H1 (cell line): ENCODE results near the gene TRDN. TPM values are rescaled to one million over a fixed set of nuclear protein-coding genes. Genes with fewer than 3 reads are reported as not detected.

Experiments
- CTCF ChIA-PET: fragments of 300-600 bp; sonication (Branson Sonifier 250); formaldehyde crosslinking; loops from one replicate; lab custom pipeline; 2021; ENCODE audit not compliant: partially characterized antibody; lab: Charles Lee
- POLR2A ChIA-PET: fragments of 300-600 bp; sonication (Branson Sonifier 250); formaldehyde crosslinking; loops from one replicate; lab custom pipeline; 2021; ENCODE audit warnings: inconsistent platforms; ENCODE audit not compliant: partially characterized antibody; lab: Charles Lee
- DNase-seq, 2 experiments: peaks; one replicate each; pipeline versions ENCODE4 v3.0.0 to v3.0.0-alpha.2; 2010 to 2022; ENCODE audit warnings: low spot score in 2 of 2, low read depth in 1 of 2, mixed read lengths in 1 of 2
- FAIRE-seq: peaks from 2 replicates; lab custom pipeline; 2011; peaks lifted over from hg19 to GRCh38; lab: Jason Lieb, UNC
- H2AFZ ChIP-seq: 2 replicates; pipeline ENCODE4 v1.8.1; 2012; ENCODE audit warnings: low read length, inconsistent platforms
- H2AK5ac ChIP-seq: 2 replicates; pipeline ENCODE4 v1.6.1; 2013; ENCODE audit warnings: low read depth, low read length
- H2BK120ac ChIP-seq: replicated peaks from 2 replicates; pipeline ENCODE3; 2013; ENCODE audit warnings: low read depth, low read length, inconsistent platforms
- H2BK12ac ChIP-seq: 2 replicates; pipeline ENCODE4 v1.6.1; 2013; ENCODE audit warnings: low read depth, low read length
- H2BK15ac ChIP-seq: 2 replicates; pipeline ENCODE4 v1.6.1; 2013; ENCODE audit warnings: low read length
- H2BK20ac ChIP-seq: 2 replicates; pipeline ENCODE4 v1.6.1; 2013; ENCODE audit warnings: low read length
- H2BK5ac ChIP-seq: 2 replicates; pipeline ENCODE4 v1.6.1; 2013; ENCODE audit warnings: low read depth, low read length
- H3K14ac ChIP-seq: 2 replicates; pipeline ENCODE4 v1.6.1; 2013; ENCODE audit warnings: inconsistent platforms; ENCODE audit not compliant: insufficient read length
- H3K18ac ChIP-seq: 2 replicates; pipeline ENCODE4 v1.6.1; 2013; ENCODE audit warnings: low read length; ENCODE audit errors: extremely low read depth
- H3K23ac ChIP-seq: 2 replicates; pipeline ENCODE4 v1.6.1; 2013; ENCODE audit warnings: inconsistent platforms; ENCODE audit not compliant: insufficient read length
- H3K23me2 ChIP-seq: 2 replicates; pipeline ENCODE4 v1.6.1; 2013; ENCODE audit warnings: low read depth, low read length
- H3K27ac ChIP-seq: 2 replicates; pipeline ENCODE4 v1.6.1; 2011; ENCODE audit warnings: low read depth, low read length, inconsistent platforms
- H3K27me3 ChIP-seq, 4 experiments: replicated peaks in 1 of 4; 1 replicate in 1 of 4; 2 replicates in 3 of 4; pipeline versions ENCODE4 v1.6.1 to v1.8.1; 2011 to 2013; ENCODE audit warnings: low read length in 3 of 4, mild to moderate bottlenecking in 3 of 4, inconsistent platforms in 2 of 4, mixed read lengths in 2 of 4, moderate library complexity in 1 of 4; ENCODE audit not compliant: control insufficient read depth in 3 of 4, insufficient read depth in 3 of 4; ENCODE audit errors: extremely low read depth in 1 of 4
- H3K36me3 ChIP-seq, 4 experiments: 2 replicates each; pipeline versions ENCODE4 v1.6.1 to v1.8.1; 2011 to 2013; ENCODE audit warnings: mild to moderate bottlenecking in 4 of 4, low read length in 3 of 4, moderate library complexity in 2 of 4, control low read depth in 1 of 4, inconsistent platforms in 1 of 4; ENCODE audit not compliant: insufficient read depth in 4 of 4, control insufficient read depth in 2 of 4
- H3K4ac ChIP-seq: replicated peaks from 2 replicates; pipeline ENCODE3; 2013; ENCODE audit warnings: low read length, low read depth, mixed read lengths, inconsistent platforms; ENCODE audit not compliant: insufficient read length
- H3K4me1 ChIP-seq, 4 experiments: replicated peaks in 1 of 4; 1 replicate in 1 of 4; 2 replicates in 3 of 4; pipeline versions ENCODE4 v1.6.1 to v1.8.1; 2011 to 2013; ENCODE audit warnings: low read length in 3 of 4, inconsistent platforms in 2 of 4, mixed read lengths in 1 of 4; ENCODE audit not compliant: insufficient read depth in 4 of 4, control insufficient read depth in 3 of 4
- H3K4me2 ChIP-seq, 2 experiments: 2 replicates each; pipeline versions ENCODE4 v1.6.1 to v1.8.1; 2011 to 2013; ENCODE audit warnings: low read depth in 2 of 2, low read length in 2 of 2, control low read depth in 1 of 2, inconsistent platforms in 1 of 2, mild to moderate bottlenecking in 1 of 2; ENCODE audit not compliant: insufficient read depth in 1 of 2
- H3K4me3 ChIP-seq, 4 experiments: fragments of 200-600, 300-600 bp in 1 of 4; sonication (generic), shearing (Covaris generic), sonication (Bioruptor Twin) in 1 of 4; 2 replicates each; pipeline versions ENCODE4 v1.5.1 to v1.8.1; 2011 to 2016; ENCODE audit warnings: low read length in 4 of 4, low read depth in 3 of 4, control low read depth in 2 of 4, inconsistent platforms in 2 of 4, mild to moderate bottlenecking in 2 of 4, mixed read lengths in 1 of 4, moderate library complexity in 1 of 4; ENCODE audit not compliant: insufficient read depth in 2 of 4; ENCODE audit errors: extremely low read depth in 1 of 4
- H3K56ac ChIP-seq: replicated peaks from 2 replicates; pipeline ENCODE3; 2013; ENCODE audit warnings: low read depth, mild to moderate bottlenecking, mixed read lengths, low read length, inconsistent platforms; ENCODE audit not compliant: insufficient read length
- H3K79me1 ChIP-seq: 2 replicates; pipeline ENCODE4 v1.6.1; 2013; ENCODE audit warnings: low read depth, low read length, control low read depth
- H3K79me2 ChIP-seq, 2 experiments: 2 replicates each; pipeline versions ENCODE4 v1.6.1 to v1.8.1; 2012 to 2013; ENCODE audit warnings: low read length in 2 of 2, mild to moderate bottlenecking in 2 of 2, inconsistent platforms in 1 of 2; ENCODE audit not compliant: insufficient read depth in 2 of 2, control insufficient read depth in 1 of 2
- H3K9ac ChIP-seq, 4 experiments: replicated peaks in 1 of 4; 1 replicate in 1 of 4; 2 replicates in 3 of 4; pipeline versions ENCODE4 v1.6.1 to v1.8.1; 2011 to 2013; ENCODE audit warnings: low read depth in 3 of 4, low read length in 3 of 4, control low read depth in 2 of 4, mild to moderate bottlenecking in 2 of 4, moderate library complexity in 2 of 4, inconsistent platforms in 1 of 4; ENCODE audit errors: extremely low read depth in 1 of 4
- H3K9me3 ChIP-seq, 2 experiments: 2 replicates each; pipeline versions ENCODE4 v1.6.1 to v1.8.1; 2012 to 2013; ENCODE audit warnings: mild to moderate bottlenecking in 2 of 2, moderate library complexity in 2 of 2, control low read depth in 1 of 2, inconsistent platforms in 1 of 2, low read depth in 1 of 2, low read length in 1 of 2, mixed read lengths in 1 of 2; ENCODE audit not compliant: insufficient read depth in 2 of 2
- H4K20me1 ChIP-seq, 2 experiments: replicated peaks in 1 of 2; 2 replicates each; pipeline versions ENCODE3 to v1.8.1; 2011 to 2013; ENCODE audit warnings: inconsistent platforms in 2 of 2, low read length in 2 of 2, mild to moderate bottlenecking in 1 of 2; ENCODE audit not compliant: insufficient read depth in 2 of 2, control insufficient read depth in 1 of 2
- H4K5ac ChIP-seq: 2 replicates; pipeline ENCODE4 v1.6.1; 2013; ENCODE audit warnings: low read length, low read depth, mixed read lengths, inconsistent platforms; ENCODE audit not compliant: insufficient read length
- H4K8ac ChIP-seq: 2 replicates; pipeline ENCODE4 v1.8.0; 2013; ENCODE audit warnings: mild to moderate bottlenecking, moderate library complexity, low read length, inconsistent platforms; ENCODE audit not compliant: insufficient read depth; ENCODE audit errors: extremely low read depth
- H4K91ac ChIP-seq: replicated peaks from 2 replicates; pipeline ENCODE3; 2013; ENCODE audit warnings: low read length, mixed read lengths, inconsistent platforms; ENCODE audit not compliant: insufficient read length
- ATF3 ChIP-seq: IDR thresholded peaks from 2 replicates; pipeline ENCODE4 v1.6.1; 2011; ENCODE audit warnings: low read depth, mild to moderate bottlenecking, low read length; ENCODE audit not compliant: insufficient read depth
- CBX5 ChIP-seq: fragments of 300-800, 300-1000 bp; sonication (generic); IDR thresholded peaks from 2 replicates; pipeline ENCODE4 v1.7.1; 2016; ENCODE audit warnings: antibody characterized with exemption, low read length, low read depth
- CEBPB ChIP-seq: IDR thresholded peaks from 2 replicates; pipeline ENCODE4 v1.6.1; 2012; ENCODE audit warnings: low read depth, low read length
- CREB1 ChIP-seq: IDR thresholded peaks from 2 replicates; pipeline ENCODE4 v1.6.1; 2012; ENCODE audit warnings: inconsistent platforms
- EP300 ChIP-seq, 2 experiments: IDR thresholded peaks; 1 replicate in 1 of 2; 2 replicates in 1 of 2; pipeline ENCODE4 v1.6.1; 2011 to 2012; ENCODE audit warnings: low read depth in 2 of 2, low read length in 2 of 2, mild to moderate bottlenecking in 2 of 2, borderline replicate concordance in 1 of 2, inconsistent platforms in 1 of 2, moderate library complexity in 1 of 2
- MAFK ChIP-seq: IDR thresholded peaks from 2 replicates; pipeline ENCODE4 v1.6.1; 2012; ENCODE audit warnings: low read depth, mild to moderate bottlenecking, improper control_type of control experiment, low read length
- RBBP5 ChIP-seq: IDR thresholded peaks from 2 replicates; pipeline ENCODE4 v1.7.1; 2012; ENCODE audit warnings: low read depth, mild to moderate bottlenecking, inconsistent platforms, low read length, moderate library complexity, borderline replicate concordance
- SIN3A ChIP-seq, 2 experiments: IDR thresholded peaks in 1 of 2; conservative IDR thresholded peaks in 1 of 2; 2 replicates each; pipeline ENCODE4 v1.6.1; 2011 to 2012; ENCODE audit warnings: low read length in 2 of 2, improper control_type of control experiment in 1 of 2, low read depth in 1 of 2, mild to moderate bottlenecking in 1 of 2
- SP1 ChIP-seq: IDR thresholded peaks from 2 replicates; pipeline ENCODE4 v1.6.1; 2011; ENCODE audit warnings: low read depth, low read length
- SUZ12 ChIP-seq: fragments of 200-600 bp; sonication (generic); IDR thresholded peaks from 2 replicates; pipeline ENCODE4 v1.6.1; 2012; ENCODE audit warnings: mild to moderate bottlenecking, inconsistent platforms, low read length, moderate library complexity, mixed read lengths
- TCF12 ChIP-seq: IDR thresholded peaks from 2 replicates; pipeline ENCODE4 v1.6.1; 2011; ENCODE audit warnings: low read depth, mild to moderate bottlenecking, low read length
- WGBS, 2 experiments: shearing (Covaris generic) in 1 of 2; methylation state at CpG; one replicate each; pipeline versions ENCODE4 v1.1.6 to v1.1.7; 2013 to 2015; ENCODE audit warnings: low lambda C conversion rate in 2 of 2, mixed read lengths in 2 of 2, inconsistent platforms in 1 of 2, low coverage in 1 of 2, missing lambda C conversion rate in 1 of 2; ENCODE audit not compliant: insufficient replicate concordance in 2 of 2, insufficient coverage in 1 of 2, insufficient read length in 1 of 2; ENCODE audit errors: extremely low coverage in 1 of 2, missing lambda C conversion rate in 1 of 2; 5-methylcytosine and 5-hydroxymethylcytosine counted together
- polyA plus RNA-seq, 7 experiments: library from polyadenylated mRNA; depleted of rRNA in 3 of 7; stranded (reverse) in 5 of 7; unstranded in 2 of 7; fragments of >200 nt in 5 of 7; fragments of 200-250 nt in 2 of 7; gene quantifications; 1 replicate in 5 of 7; 2 replicates in 1 of 7; 4 replicates in 1 of 7; pipeline versions ENCODE4 v1.2.1 to v1.2.3, GENCODE V29; 2011 to 2013; ENCODE audit warnings: missing spikeins in 2 of 7, mixed read lengths in 2 of 7
- total RNA-seq: library from RNA; stranded (reverse); fragmentation: NEBNext Ultra II Directional; extraction: Animal tissue kit (Norgen Biotek cat#: 25700); gene quantifications from 2 replicates; pipeline ENCODE4 v1.2.1, GENCODE V29; 2021

The TRDN gene
- total and polyA plus RNA-seq, 2 of the 8 experiments (the other 6 are each of a cell fraction or from before 2014, with no cell fraction given) = 1.6 to 41.6 TPM

- no peak overlapping the region for H3K23ac ChIP-seq
- H3K9ac ChIP-seq = no peak overlapping the region
- POLR2A ChIA-PET = no interaction called here
- no peak overlapping the region for H4K91ac ChIP-seq
- H3K14ac ChIP-seq = no peak overlapping the region
- TF ChIP-seq EP300 (IDR thresholded peaks at IDR 0.05; ENCODE audit: borderline replicate concordance in 1 of 2, low read depth in 2 of 2, low read length in 2 of 2) (no peak), SP1 (no peak), CBX5 (no peak), CREB1 (no peak), ATF3 (no peak), SUZ12 (no peak), MAFK (no peak), CEBPB (no peak), RBBP5 (no peak), SIN3A (conservative IDR thresholded peaks at IDR 0.05 in 1 of 2, IDR thresholded peaks at IDR 0.05 in 1 of 2; ENCODE audit: low read depth in 1 of 2, low read length in 2 of 2) (no peak), TCF12 (no peak)
- no peak overlapping the region for H2BK12ac ChIP-seq
- H2BK120ac ChIP-seq = no peak overlapping the region
- no peaks in the 10 kb centered on the region for H3K9me3 ChIP-seq
- no peaks in the 10 kb centered on the region; a peak in 1 of 7 replicates for H3K4me1 ChIP-seq
- H4K20me1 ChIP-seq = no peaks in the 10 kb centered on the region
- H2AFZ ChIP-seq = no peak overlapping the region
- H2AK5ac ChIP-seq = no peak overlapping the region
- H2BK5ac ChIP-seq = no peak overlapping the region
- peaks cover 0 to 1% (median 0%) of the 10 kb centered on the region in 4 experiments; a peak in 1 of 7 replicates for H3K27me3 ChIP-seq
- H3K36me3 ChIP-seq = no peaks in the 10 kb centered on the region
- no peak overlapping the region for H3K4ac ChIP-seq
- no peak overlapping the region for H4K5ac ChIP-seq
- no peak overlapping the region for H3K4me3 ChIP-seq
- no peak overlapping the region for H2BK20ac ChIP-seq
- H3K27ac ChIP-seq = no peak overlapping the region
- CTCF ChIA-PET = interaction anchor here (1.2 kb wide), 1 partner anchor 9 kb away, joined by 3 read pairs; no protein-coding TSS in a partner anchor
- H3K23me2 ChIP-seq = no peaks in the 10 kb centered on the region
- DNase-seq (no peak), FAIRE-seq (no peak)
- no peaks in the 10 kb centered on the region for H3K79me2 ChIP-seq
- no peak overlapping the region for H4K8ac ChIP-seq
- no peak overlapping the region for H3K56ac ChIP-seq
- no peaks in the 10 kb centered on the region for H3K79me1 ChIP-seq
- H2BK15ac ChIP-seq = no peak overlapping the region
- no peak overlapping the region for H3K18ac ChIP-seq
- H3K4me2 ChIP-seq = no peak overlapping the region
- 90% methylated on average over 3 of the region's 3 CpGs; no CpG with 5 or more reads in 1 of the 2 experiments for WGBS, 2 experiments
Measured at GRCh38 chr6:123439371-123439770, 197.4 kb downstream of the TRDN start.
